K562 (cell line): ENCODE results near the gene DCTN5. TPM values are rescaled to one million over a fixed set of nuclear protein-coding genes. Genes with fewer than 3 reads are reported as not detected.

Experiments
- DNMT1 ChIP-seq: fragments of 450-650 bp; IDR thresholded peaks from 2 replicates; pipeline ENCODE4 v1.6.1; 2016; ENCODE audit warnings: antibody characterized with exemption, mild to moderate bottlenecking
- KDM4B ChIP-seq, 2 experiments: fragments of 450-650 bp in 1 of 2; sonication (generic) in 1 of 2; IDR thresholded peaks; 2 replicates each; pipeline ENCODE4 v1.6.1; 2016 to 2017; ENCODE audit warnings: borderline replicate concordance in 2 of 2, antibody characterized with exemption in 1 of 2, low read depth in 1 of 2, mild to moderate bottlenecking in 1 of 2
- MCM7 ChIP-seq, 2 experiments: fragments of 450-650 bp; IDR thresholded peaks; 2 replicates each; pipeline ENCODE4 v1.6.1; 2016 to 2018
- MECOM ChIP-seq: fragments of 250-450 bp; sonication (Bioruptor Pico); IDR thresholded peaks from 2 replicates; pipeline ENCODE4 v1.8.0; 2022; ENCODE audit warnings: inconsistent platforms
- NCOA6 ChIP-seq: fragments of 450-650 bp; IDR thresholded peaks from 2 replicates; pipeline ENCODE4 v1.6.1; 2017; ENCODE audit warnings: mild to moderate bottlenecking
- PURB ChIP-seq: sonication (generic); formaldehyde crosslinking; IDR thresholded peaks from 2 replicates; pipeline ENCODE4 v1.9.0; 2021; ENCODE audit warnings: low read depth, mild to moderate bottlenecking, missing genetic modification reagents
- RHOXF2B ChIP-seq: fragments of 250-450 bp; sonication (Bioruptor Pico); conservative IDR thresholded peaks from 2 replicates; pipeline ENCODE4 v1.5.1; 2021
- SRSF9 ChIP-seq: fragments of 200-400 bp; formaldehyde crosslinking; IDR thresholded peaks from 2 replicates; pipeline ENCODE4 v1.6.1; 2017; ENCODE audit warnings: low read depth, low read length, borderline replicate concordance
- STAT6 ChIP-seq: sonication (generic); formaldehyde crosslinking; IDR thresholded peaks from 2 replicates; pipeline ENCODE4 v1.8.1; 2023; ENCODE audit warnings: mild to moderate bottlenecking, missing genetic modification reagents
- XRCC5 ChIP-seq: fragments of 200-400 bp; formaldehyde crosslinking; IDR thresholded peaks from 2 replicates; pipeline ENCODE4 v1.6.1; 2017; ENCODE audit warnings: low read depth, mild to moderate bottlenecking, low read length
- ZBTB7A ChIP-seq: IDR thresholded peaks from 2 replicates; pipeline ENCODE4 v1.6.1; 2011; ENCODE audit warnings: low read depth, mild to moderate bottlenecking, low read length, moderate library complexity, borderline replicate concordance; ENCODE audit not compliant: control insufficient read depth
- ZKSCAN3 ChIP-seq: fragments of 250-450 bp; sonication (Bioruptor Pico); IDR thresholded peaks from 2 replicates; pipeline ENCODE4 v1.4.0; 2020
- ZNF124 ChIP-seq: sonication (generic); formaldehyde crosslinking; IDR thresholded peaks from 2 replicates; pipeline ENCODE4 v1.8.1; 2022; ENCODE audit warnings: missing genetic modification reagents
- ZNF263 ChIP-seq: sonication (generic); formaldehyde crosslinking; IDR thresholded peaks from 2 replicates; pipeline ENCODE4 v1.8.0; 2022; ENCODE audit warnings: mild to moderate bottlenecking, missing genetic modification reagents, borderline replicate concordance
- ZNF324 ChIP-seq: fragments of 250-450 bp; sonication (Bioruptor Pico); IDR thresholded peaks from 2 replicates; pipeline ENCODE4 v1.4.0; 2020; ENCODE audit warnings: mild to moderate bottlenecking
- ZNF449 ChIP-seq: fragments of 250-450 bp; sonication (Bioruptor Pico); IDR thresholded peaks from 2 replicates; pipeline ENCODE4 v1.8.0; 2022; ENCODE audit warnings: moderate library complexity, mild to moderate bottlenecking, inconsistent platforms
- polyA plus RNA-seq, 8 experiments: library from polyadenylated mRNA; depleted of rRNA in 4 of 8; stranded (reverse) in 5 of 8; unstranded in 3 of 8; fragments of >200 nt; fragmentation: Nextera tagmentation in 2 of 8; fragmentation: Illumina TruSeq in 1 of 8; extraction: Ambion mirVana in 2 of 8; extraction: Trizol in 1 of 8; gene quantifications; 2 replicates each; pipeline versions ENCODE4 v1.2.1 to v1.2.3, GENCODE V29; 2011 to 2014; ENCODE audit warnings: inconsistent platforms in 1 of 8, missing spikeins in 1 of 8
- total RNA-seq, 7 experiments: library from RNA; depleted of rRNA in 6 of 7; stranded (reverse); fragments of >200 nt in 6 of 7; fragmentation: Illumina TruSeq in 2 of 7; extraction: Trizol in 2 of 7; gene quantifications; 2 replicates each; pipeline versions ENCODE4 v1.2.1 to v1.2.3, GENCODE V29; 2011 to 2021; ENCODE audit warnings: low replicate concordance in 1 of 7
- TF ChIP-seq, protein P1 (sequence below): fragments of 200-800 bp; sonication (Bioruptor generic); IDR thresholded peaks from 2 replicates; pipeline ENCODE4 v1.6.1; 2016; ENCODE audit warnings: missing genetic modification characterization, missing compliant biosample characterization

The DCTN5 gene
- total and polyA plus RNA-seq, 9 of the 15 experiments (the other 6 are each of a cell fraction or from before 2014, with no cell fraction given): 35.8 to 149 (median 75.9) TPM

- TF ChIP-seq, protein P1, sequence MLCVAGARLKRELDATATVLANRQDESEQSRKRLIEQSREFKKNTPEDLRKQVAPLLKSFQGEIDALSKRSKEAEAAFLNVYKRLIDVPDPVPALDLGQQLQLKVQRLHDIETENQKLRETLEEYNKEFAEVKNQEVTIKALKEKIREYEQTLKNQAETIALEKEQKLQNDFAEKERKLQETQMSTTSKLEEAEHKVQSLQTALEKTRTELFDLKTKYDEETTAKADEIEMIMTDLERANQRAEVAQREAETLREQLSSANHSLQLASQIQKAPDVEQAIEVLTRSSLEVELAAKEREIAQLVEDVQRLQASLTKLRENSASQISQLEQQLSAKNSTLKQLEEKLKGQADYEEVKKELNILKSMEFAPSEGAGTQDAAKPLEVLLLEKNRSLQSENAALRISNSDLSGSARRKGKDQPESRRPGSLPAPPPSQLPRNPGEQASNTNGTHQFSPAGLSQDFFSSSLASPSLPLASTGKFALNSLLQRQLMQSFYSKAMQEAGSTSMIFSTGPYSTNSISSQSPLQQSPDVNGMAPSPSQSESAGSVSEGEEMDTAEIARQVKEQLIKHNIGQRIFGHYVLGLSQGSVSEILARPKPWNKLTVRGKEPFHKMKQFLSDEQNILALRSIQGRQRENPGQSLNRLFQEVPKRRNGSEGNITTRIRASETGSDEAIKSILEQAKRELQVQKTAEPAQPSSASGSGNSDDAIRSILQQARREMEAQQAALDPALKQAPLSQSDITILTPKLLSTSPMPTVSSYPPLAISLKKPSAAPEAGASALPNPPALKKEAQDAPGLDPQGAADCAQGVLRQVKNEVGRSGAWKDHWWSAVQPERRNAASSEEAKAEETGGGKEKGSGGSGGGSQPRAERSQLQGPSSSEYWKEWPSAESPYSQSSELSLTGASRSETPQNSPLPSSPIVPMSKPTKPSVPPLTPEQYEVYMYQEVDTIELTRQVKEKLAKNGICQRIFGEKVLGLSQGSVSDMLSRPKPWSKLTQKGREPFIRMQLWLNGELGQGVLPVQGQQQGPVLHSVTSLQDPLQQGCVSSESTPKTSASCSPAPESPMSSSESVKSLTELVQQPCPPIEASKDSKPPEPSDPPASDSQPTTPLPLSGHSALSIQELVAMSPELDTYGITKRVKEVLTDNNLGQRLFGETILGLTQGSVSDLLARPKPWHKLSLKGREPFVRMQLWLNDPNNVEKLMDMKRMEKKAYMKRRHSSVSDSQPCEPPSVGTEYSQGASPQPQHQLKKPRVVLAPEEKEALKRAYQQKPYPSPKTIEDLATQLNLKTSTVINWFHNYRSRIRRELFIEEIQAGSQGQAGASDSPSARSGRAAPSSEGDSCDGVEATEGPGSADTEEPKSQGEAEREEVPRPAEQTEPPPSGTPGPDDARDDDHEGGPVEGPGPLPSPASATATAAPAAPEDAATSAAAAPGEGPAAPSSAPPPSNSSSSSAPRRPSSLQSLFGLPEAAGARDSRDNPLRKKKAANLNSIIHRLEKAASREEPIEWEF (CRISPR knock-in tag): no peak
- TF ChIP-seq SRSF9 (no peak), ZNF324 (CRISPR knock-in tag) (no peak), KDM4B (IDR thresholded peaks at IDR 0.05; ENCODE audit: borderline replicate concordance in 2 of 2, low read depth in 1 of 2) (no peak), ZNF124 (CRISPR knock-in tag) (no peak), ZKSCAN3 (CRISPR knock-in tag) (peak; percentile 47; the same call in 1 of the 2 replicates), ZNF263 (CRISPR knock-in tag) (0 out of 2 replicates have a peak, but pooled peaks have one; percentile 64), RHOXF2B (CRISPR knock-in tag) (no peak), PURB (CRISPR knock-in tag) (no peak), XRCC5 (no peak), DNMT1 (no peak), MCM7 (IDR thresholded peaks at IDR 0.05) (no peak), STAT6 (CRISPR knock-in tag) (no peak; the same call in 1 of the 2 replicates), MECOM (CRISPR knock-in tag) (no peak), ZNF449 (CRISPR knock-in tag) (no peak), ZBTB7A (peak; percentile 9; the same call in 1 of the 2 replicates), NCOA6 (no peak)
These were observed 37.4 kb downstream of the DCTN5 start, which contains the start of gene PLK1 (continued) for GRCh38 chr16:23678430-23679273.
